Measurements from ENCODE around the gene PVALB.
A peak's percentile ranks its signal among the peaks of the same experiment; 100 is the strongest.

Gene PVALB

DNA sequence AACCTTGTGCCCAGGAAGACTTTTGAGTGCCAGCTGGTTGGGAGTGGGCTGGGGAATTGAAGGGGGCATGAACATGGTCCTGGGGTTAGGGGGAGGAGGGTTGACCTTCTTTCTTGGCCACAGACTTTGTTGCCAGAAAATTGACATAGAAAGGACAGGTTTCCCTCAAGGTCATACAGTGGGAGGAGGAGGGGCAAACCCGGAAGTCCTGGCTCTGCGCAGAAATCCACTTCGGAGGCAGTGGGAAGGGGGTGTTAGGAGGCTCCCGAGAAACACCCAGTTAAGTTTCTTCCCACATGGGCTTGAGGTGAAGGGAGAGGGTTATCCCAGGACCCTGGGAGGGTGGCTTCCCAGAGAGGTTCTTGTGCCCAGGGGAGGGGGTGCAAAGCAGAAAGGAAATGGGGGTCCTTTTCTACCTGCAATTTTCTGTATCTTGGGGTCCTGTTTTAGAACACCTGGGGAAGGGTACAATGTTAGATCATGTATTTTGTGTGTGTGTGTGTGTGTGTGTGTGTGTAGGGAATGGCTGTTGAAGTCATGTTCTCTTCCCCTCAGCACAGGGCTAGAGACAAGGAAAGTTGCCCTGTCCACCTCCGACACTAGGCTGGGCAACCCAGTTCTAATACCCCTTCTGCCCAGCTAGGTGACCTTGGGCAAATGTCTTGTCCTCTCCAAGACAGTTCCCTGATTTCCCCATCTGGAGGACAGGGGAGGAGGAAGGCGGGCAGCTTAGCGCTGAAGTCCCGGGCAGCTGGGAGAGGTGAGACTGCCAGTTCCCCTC lies 1.1 kb downstream of the PVALB start:
- DNase-seq (ENCODE audit: low read depth in 2 of 3, low spot score in 1 of 3): no peak

DNA sequence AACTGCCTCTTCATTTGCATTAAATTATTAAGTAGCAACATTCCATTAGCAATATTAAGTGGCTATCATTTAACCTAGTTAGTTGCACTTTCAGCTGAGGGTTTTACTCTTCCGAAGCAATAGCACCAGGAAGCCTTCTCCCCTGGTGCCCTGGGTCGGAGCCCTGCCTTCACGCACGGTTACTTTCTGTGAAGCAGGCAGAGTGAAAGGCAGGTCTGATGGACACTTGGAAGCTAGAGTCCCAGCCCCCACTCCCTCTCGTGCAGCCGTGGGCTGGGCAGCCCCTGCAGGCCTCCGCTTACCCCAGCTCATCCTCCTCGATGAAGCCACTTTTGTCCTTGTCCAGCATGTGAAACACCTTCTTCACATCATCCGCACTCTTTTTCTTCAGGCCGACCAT lies 2.0 kb downstream of the PVALB start:
- no peak for DNase-seq (ENCODE audit: low read depth in 2 of 3, low spot score in 1 of 3)

DNA sequence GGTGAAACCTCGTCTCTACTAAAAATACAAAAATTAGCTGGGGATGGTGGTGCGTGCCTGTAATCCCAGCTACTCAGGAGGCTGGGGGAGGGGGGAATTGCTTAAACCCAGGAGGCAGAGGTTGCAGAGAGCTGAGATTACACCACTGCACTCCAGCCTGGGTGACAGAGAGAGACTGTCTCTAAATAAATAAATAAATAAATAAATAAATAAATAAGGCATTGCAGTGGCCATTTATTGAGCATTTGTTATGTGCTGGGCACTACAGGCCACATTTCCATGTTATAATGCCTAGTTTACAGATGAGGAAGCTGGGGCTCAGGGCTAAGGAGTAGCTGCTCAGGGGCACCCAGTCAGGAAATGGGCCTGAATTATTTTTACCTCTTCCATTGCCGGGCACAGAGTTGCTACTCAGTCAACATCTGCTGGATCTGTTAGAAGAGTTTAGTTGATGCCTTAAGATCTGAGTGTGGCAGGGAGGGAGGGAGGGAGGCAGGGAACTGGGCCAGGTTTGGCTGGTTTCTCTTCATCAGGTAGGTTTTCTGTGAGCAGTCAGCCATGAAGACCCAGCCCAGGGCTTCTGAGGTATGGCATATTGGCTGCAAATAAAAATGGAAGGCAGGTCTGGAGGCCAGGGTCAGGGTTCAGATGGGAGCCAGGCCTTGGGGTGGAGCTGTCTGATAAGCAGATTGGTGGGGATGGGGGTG lies 5.6 kb downstream of the PVALB start:
- DNase-seq (ENCODE audit: low read depth in 2 of 3, low spot score in 1 of 3): no peak

GRCh38 chr22:36809351-36809750 lies 7.5 kb downstream of the PVALB start:
- no peak for DNase-seq (ENCODE audit: low read depth in 2 of 3, low spot score in 1 of 3)

- DNase-seq (ENCODE audit: low read depth in 2 of 3, low spot score in 1 of 3): no peak
These were observed 8.0 kb downstream of the PVALB start for GRCh38 chr22:36808721-36809344.

- DNase-seq (ENCODE audit: low read depth in 2 of 3, low spot score in 1 of 3): no peak
These were observed 9.2 kb downstream of the PVALB start for GRCh38 chr22:36807627-36808026.

GRCh38 chr22:36806835-36807234 lies 10.0 kb downstream of the PVALB start:
- DNase-seq (ENCODE audit: low read depth in 2 of 3, low spot score in 1 of 3): no peak

DNA sequence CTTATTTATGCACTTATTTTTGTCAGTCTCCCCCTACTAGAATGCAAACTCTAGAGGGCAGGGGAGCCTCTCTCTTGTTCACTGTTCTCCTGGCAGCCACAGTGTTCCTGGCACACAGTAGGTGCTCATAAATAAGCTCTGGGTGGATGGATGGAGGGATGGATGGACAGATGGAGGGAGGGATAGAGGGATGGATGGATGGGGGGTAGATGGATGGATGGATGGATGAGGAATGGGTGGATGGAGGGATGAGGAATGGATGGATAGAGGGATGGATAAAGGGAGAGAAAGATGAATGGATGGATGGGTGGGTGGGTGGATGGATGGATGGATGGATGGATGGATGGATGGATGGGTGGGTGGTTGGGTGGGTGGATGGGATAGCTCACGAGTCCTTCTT lies 13.5 kb downstream of the PVALB start:
- DNase-seq (ENCODE audit: low read depth in 2 of 3, low spot score in 1 of 3): no peak

GRCh38 chr22:36798674-36799066 lies 18.2 kb downstream of the PVALB start:
- no peak for DNase-seq (ENCODE audit: low read depth in 2 of 3, low spot score in 1 of 3)

DNA sequence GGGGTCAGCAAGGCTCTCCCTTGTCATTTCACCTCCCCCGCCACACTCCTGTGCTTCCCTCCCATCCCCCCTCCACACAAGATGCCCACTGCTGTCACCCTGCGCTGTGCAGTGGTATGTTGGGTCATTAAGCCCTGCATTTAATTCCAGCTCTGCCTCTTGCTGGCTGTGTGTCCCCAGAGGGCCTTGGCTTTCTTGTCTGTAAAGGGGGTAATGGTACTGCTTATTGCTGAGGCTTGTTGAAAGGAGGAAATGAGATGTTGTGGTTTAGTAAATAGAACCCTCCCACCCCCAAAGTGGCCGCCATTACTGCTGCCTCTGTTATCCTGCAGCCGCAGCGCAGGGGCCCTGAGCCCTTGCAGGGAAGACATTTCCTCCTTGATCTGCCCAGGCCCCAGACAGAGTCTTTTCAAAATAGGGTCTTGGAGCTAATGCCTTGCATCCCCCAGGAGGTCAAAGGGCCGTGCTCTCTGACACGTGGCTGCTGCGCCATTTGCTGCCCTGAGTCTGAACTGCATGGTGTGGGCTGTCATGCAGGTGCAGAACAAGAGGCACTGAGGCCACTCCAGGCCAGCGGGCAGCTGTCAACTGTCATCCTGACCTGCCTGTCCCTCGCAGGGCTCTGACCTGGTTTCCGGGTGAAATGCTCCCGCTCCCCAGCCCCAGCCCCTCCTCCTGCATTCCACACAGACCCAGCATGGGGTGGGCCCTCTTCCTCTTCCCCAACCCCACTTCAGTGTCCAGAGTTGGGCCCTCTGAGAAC lies 18.7 kb downstream of the PVALB start:
- no peak for DNase-seq (ENCODE audit: low read depth in 2 of 3, low spot score in 1 of 3)

DNA sequence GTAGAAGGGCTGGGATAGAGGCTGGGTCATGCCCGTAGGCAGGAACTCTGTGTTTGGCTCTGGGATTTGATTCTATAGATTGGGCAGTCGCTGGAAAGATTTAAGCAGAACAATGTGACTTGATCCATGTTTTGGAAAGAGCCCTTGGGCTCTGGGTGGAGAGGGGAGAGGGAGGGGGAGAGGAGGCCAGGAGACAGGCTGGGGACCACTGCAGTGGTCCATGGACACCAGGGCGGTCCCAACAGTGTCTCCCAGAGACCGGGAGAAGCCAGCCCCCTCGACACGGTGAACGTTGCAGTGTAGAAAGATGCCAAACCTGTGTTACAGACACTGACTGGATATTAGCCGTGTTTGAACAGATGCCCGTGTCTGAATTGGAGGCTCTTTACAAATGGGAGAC lies 19.5 kb downstream of the PVALB start:
- no peak for DNase-seq (ENCODE audit: low read depth in 2 of 3, low spot score in 1 of 3)

- no peak for DNase-seq (ENCODE audit: low read depth in 2 of 3, low spot score in 1 of 3)
These were observed 20.2 kb downstream of the PVALB start for GRCh38 chr22:36796552-36797175.

DNA sequence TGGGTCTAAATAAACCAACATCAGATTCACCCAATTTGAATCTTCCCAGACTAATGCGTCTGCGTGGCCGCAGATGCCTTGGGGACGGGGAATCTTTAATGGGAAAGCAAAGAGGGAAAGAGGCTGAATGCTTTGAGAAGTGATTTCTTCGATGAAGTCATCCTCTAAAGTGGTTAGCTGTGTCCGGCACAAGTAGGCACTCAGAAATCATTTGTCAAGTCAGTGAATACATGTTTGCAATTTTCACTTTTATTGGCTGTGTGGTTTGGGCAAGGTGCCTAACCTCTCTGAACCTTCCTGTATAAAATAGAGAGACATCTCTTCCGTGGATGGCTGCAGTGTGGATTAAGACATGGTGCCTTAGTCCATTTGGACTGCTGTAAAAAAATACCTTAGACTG lies 21.2 kb downstream of the PVALB start:
- DNase-seq (ENCODE audit: low read depth in 2 of 3, low spot score in 1 of 3): no peak

DNA sequence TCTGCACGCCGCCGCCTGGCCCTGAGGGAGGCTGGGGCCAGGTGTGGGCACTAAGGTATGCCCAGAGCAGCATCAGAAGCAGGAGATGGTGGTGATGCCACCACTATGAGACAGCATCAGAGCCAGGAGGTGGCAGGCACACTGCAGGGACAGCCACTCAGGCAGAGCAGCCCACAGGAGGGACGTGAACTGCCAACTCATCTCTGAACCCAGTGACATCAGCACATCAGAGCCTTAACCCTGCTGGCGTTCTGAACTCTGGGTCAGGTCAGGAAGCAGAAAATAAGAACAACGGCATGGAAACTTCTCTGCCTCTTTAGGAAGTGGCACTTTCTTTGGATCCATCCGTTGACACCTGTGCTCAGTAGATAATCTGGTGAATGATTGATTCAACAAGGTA lies 26.2 kb downstream of the PVALB start:
- peak in 2 of 3 donors; percentile 14 to 19 for DNase-seq (ENCODE audit: low read depth in 2 of 3, low spot score in 1 of 3)

DNA sequence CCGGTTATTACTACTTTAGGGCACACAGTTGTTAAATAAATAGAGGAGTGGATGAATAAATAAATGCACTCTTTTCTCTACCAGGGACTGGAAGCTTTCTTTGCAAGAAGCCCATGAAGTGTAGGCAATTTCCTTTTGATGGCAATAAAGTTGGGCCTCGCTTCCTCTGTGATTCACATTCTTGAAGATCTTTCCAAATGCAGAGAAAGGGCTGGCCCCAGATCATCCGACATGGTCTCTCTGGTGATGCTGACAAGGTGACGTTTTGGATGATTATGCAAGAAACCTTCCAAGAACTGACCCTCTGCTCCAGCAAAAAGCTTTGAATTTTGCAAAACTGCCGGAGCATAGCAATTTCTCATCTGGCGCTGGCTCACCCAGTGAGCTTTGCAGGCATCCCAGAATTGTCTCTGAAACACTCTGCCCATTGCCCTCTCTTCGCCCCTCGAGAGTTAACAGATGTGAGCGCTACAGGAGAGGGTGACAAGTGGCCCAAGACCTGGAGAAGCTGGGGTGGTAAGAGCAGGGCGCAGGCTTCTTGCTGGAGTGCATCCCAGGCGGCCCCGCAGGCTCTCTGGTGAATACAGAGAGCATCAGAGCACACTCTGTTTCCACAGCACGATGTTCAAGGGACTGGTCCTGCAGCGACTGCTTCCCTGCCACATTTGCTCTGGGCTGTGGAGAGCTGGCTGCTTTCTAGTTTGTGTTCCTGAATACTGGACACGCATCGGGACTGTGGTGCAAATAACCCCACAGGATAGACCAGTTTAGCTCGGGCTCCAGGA lies 29.4 kb downstream of the PVALB start:
- DNase-seq (ENCODE audit: low read depth in 2 of 3, low spot score in 1 of 3): no peak

DNA sequence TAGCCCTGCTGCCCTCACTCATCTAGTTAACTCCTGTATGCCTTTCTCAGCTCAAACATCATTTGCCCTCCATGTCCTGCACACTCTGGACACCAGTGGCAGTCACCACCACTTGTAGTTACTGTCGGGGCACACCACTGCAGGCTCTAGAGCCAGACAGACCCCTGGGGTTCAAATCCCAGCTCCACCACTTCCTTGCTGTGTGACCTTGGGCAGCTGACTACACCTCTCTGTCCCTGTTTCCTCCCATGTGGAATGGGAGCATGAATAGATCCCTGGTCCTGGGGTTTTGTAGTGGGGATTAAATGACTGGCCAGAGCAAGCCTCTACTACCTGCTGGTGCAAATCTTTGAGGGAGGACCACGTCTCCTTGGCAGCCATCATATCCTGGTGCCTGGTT lies 33.1 kb downstream of the PVALB start:
- DNase-seq (ENCODE audit: low read depth in 2 of 3, low spot score in 1 of 3): no peak

DNA sequence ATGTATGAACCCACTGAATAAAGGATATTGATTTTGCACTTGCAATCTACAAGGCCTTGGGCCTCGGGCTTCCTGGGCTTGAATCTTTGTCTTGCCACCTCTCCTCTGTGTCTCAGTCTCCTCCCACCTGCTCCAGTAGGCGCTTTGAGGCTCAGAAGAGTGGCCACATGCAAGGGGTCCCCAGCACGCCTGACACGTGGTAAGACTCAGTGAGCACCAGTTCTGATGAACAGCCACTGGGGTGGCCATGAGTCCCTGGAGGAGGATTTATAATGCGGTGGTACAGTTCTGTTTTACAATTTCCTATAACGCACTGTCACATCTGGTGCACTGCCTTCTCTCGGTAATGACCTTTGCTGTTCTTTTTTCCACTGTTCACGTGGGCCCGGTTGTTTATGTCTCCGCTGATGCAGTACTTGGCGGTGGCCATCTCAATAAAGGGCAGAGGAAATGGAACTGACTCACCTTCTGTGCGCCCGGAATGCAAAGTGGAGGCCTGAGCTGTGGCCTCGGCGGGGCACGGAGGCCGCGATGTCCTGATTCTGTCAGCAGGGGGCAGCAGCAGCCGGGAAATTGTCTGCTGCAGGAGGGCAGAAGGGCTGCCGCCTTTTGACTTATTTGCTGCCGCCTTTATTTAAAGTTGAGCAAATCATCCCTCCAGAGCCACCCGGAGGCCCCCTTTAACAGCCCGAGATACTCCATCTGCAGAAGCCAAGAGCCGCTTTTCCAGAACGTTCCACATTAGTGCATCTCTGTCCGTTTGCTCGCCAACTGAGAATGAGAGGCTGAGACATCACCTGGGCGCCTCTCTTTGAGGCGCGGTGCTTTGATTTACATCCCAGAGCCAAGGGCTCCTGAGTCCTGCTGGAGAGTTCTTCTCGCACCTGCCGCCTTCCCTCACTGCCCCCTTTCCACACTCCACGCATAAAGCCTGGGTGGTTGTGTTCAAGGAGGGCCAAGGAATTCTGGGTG lies 34.9 kb downstream of the PVALB start:
- peak; percentile 82 to 97 (median 87) for DNase-seq (ENCODE audit: low read depth in 2 of 3, low spot score in 1 of 3)

DNA sequence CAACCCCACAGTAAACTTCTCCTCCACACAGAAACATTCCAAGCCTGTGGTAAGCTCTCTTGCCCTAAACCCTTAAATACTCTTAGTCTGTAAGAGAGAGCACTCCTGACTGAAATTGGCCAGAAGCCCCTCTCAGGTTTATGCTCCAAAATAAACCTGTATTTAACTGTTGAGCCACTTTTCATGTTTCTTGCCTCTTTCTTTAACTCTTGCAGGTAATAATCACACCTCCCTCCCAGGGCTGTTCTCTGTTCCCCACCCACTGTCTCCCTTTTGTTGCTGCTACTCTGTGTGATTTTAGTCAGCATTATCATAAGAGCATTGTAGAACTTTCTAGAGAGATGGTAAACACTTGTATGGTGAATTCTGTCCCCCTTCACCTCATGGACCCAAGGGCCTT lies 38.8 kb downstream of the PVALB start:
- no peak for DNase-seq (ENCODE audit: low read depth in 2 of 3, low spot score in 1 of 3)

DNA sequence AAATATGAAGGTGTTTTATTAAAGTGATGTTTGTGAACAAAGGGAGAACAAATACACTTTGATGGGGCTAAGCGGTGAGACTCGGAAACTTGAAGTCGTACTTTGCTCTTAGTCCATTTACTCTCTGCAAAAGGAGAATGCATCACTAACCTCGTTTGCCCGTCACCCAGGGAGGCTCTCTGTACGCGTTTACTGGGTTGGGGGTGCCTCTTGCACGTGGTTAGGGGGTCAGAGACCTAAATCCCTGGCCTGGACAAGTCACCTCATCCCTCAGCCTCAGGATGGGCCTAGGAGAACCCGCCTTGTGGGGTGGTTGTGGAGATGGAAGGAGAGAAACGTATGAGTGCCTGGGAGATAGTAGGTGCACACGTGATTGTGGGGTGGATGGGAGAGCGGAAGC lies 40.1 kb downstream of the PVALB start:
- DNase-seq (ENCODE audit: low read depth in 2 of 3, low spot score in 1 of 3): no peak

Data from stimulated activated CD4-positive, alpha-beta T cell treated with anti-CD3 and anti-CD28 coated beads, Interleukin-12 subunit alpha, Interleukin-12 subunit beta, amount 100 ng/mL, for 48 hours (primary cell).